GM12875 (cell line): ENCODE measurements around the gene CAMKK1.

Experiments used
- H3K4me3 ChIP-seq: one replicate; pipeline ENCODE4 v1.5.1; 2011; ENCODE audit warnings: low read depth, low read length, control low read depth
- CTCF ChIP-seq: IDR thresholded peaks from 2 replicates; pipeline ENCODE4 v1.5.1; 2011; ENCODE audit warnings: low read depth, mild to moderate bottlenecking, control low read depth, inconsistent platforms, low read length, moderate library complexity, borderline replicate concordance; ENCODE audit not compliant: insufficient read depth

Gene CAMKK1

GRCh38 chr17:3852561-3852960 lies 40.3 kb downstream of the CAMKK1 start:
- H3K4me3 ChIP-seq = no peak overlapping the region
- no peak for TF ChIP-seq CTCF

GRCh38 chr17:3851461-3852100 lies 41.3 kb downstream of the CAMKK1 start:
- H3K4me3 ChIP-seq = no peak overlapping the region
- no peak for TF ChIP-seq CTCF

GRCh38 chr17:3848229-3848835 lies 44.5 kb downstream of the CAMKK1 start:
- TF ChIP-seq CTCF = no peak
- no peak overlapping the region for H3K4me3 ChIP-seq

- no peak overlapping the region for H3K4me3 ChIP-seq
- TF ChIP-seq CTCF = no peak
Observed at GRCh38 chr17:3847165-3847670, 45.6 kb downstream of the CAMKK1 start.

- no peak for TF ChIP-seq CTCF
- H3K4me3 ChIP-seq = no peak overlapping the region
Observed at GRCh38 chr17:3846437-3847164, 46.3 kb downstream of the CAMKK1 start.

GRCh38 chr17:3845621-3846436 lies 47.0 kb downstream of the CAMKK1 start, which contains the start of gene NCBP3:
Gene NCBP3 (minus strand): TSS chr17:3846246. CDS start chr17:3846223, 23 bp downstream.
- TF ChIP-seq CTCF = peak; percentile 97

More at GRCh38 chr17:3845621-3846436, 47.0 kb downstream of the CAMKK1 start, which contains the start of gene NCBP3:
- H3K4me3 ChIP-seq = peak within 1 kb of the TSS; percentile 95
